HG03097 (cell line): Measurements from ENCODE around the gene ADH1A.
"Not testable (repeated sequence)": the region's sequence is repeated elsewhere in the genome, so short reads cannot be mapped to it uniquely, and the experiment has no call there.

ENCODE experiments used
- ATAC-seq: cut with Tn5 transposase; IDR thresholded peaks from one replicate; pipeline ENCODE4 v1.9.1; 2021; ENCODE audit not compliant: unreplicated experiment, low FRiP score

The ADH1A gene

DNA sequence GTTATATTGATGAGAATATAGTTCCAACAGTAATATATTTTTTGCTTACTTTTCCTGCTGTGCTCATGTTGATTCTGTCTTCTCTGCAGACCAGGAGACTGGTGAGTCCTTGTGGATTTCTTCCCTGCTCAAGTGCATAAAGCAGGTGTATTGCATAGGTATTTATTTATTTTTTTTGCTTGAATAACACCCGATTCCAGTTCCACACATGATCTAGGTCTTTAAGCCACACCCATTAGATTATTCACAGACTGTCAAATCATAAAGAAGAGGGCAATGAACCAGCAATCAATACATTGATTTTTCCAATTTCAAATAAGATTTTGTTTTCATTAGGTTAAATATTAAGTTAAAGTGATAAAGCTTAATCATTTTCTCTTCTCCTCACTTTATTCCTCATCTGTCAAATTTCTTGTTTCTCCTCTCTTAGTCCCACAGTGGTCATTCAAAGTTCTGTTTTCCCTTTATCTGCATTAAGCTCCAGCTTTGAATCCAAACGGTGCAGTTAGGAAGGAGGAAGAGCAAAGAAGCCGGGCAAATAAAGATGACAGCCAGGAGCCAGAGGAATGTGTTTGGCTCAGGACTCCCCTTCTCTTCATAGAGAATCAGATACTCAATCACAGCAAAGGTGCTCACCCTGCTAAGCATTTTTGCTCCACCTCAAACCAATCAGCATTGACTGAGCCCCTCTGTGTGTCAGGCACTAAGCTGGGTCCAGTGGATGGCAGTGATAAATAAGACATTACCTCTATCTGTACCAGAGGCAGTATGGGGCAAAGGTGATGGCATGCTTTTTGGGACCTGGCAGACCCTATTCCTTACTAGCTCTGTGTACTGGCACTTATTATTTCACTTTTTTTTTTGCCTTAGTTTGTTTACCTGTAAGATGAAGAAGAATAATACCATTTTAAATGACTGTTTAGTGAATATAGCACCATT, at the start of gene ADH1A:
Gene ADH1A (minus strand): TSS at position 138 of the 939 bp plus-strand sequence. CDS start 71 bp downstream, at position 67.
- no peak for ATAC-seq

DNA sequence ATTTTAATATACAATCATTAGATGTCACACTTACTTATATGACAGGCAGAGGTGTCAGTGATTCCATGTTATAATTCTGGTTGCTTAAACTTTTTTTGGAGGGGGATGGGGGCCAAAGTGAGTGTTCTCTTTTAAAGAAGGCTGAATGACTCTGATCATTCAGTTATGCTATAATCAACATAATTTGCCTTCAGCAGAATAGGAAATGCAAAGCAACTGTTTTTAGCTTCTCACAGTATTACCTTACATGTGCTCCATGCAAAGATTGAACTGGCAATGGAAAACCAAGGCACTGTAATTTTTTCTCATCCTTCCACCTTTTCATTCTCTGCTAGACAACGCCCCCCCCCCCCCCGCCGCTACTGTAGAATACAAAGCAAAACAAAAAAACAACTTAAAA, 48.4 kb upstream of the ADH1A start:
- ATAC-seq: no peak

DNA sequence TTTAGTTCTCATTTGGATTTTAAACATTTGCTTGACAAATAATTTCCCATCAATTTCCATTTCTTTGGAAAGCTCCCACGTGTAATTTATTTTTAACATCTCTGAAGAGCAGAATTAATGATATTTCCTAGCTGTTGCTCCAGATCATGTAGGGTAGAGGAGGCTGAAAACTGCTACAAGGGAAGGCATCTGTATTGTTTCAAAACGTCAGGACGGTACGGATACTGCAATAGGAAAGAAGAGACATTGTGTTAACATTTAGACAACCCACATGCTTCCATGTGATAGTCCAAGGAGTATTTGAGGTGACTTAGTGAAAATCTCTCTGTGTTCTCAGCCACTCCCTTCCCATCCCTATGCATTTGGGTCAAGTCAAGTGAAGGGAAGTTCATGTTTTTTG, 45.8 kb upstream of the ADH1A start:
- ATAC-seq: no peak

DNA sequence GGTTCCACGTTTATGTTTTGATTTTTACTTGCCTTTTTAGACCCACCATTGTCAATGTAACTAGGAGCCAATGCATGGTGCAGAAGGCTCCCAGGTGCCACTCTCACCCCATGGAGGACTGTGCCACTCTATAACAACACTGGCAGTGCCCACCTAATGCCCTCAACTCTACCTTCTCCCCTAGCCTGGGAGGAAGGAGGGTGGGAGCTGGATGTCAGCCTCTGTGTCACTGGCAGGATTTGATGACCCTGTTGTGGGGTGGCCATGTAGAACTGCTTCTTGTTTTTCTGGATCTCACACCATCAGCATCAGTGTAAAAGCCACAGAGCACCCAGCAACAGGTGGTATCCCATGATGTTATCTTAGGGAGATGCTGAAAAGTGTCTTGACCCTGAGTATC, 44.1 kb upstream of the ADH1A start:
- ATAC-seq: no peak

DNA sequence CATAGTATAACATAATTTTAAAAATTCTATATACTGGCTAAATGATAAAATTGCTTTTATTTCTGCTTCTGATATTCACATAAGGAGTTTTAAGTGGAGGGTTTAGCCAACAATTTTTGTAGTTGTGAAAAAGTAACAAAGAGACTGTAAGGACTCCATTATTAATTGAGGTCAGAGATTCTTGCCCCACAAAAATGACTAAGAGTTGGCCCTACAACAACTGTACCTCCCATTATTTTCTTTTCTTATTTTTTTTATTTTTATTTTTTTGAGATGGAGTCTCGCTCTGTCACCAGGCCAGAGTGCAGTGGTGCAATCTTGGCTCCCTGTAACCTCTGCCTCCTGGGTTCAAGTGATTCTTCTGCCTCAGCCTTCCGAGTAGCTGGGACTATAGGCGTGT, 39.9 kb upstream of the ADH1A start:
- ATAC-seq: no peak

DNA sequence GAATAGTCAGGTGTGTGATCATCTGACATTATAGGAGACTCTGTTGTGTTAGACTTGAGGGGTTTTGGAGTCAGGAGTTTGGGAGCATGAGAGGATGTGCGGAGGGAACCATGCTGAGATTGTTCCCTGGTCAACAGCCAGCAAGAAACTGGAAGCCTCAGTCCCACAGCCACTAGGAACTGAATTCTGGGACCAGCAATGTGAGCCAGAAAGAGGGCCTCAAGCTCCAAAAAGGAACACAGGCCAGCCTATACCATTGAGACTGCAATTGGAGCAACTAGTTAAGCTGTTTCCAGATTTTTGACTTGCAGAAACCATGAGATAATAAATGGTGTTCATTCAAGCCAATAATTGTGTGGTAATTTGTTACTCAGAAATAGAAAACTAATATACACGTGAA, 39.1 kb upstream of the ADH1A start:
- no peak for ATAC-seq

DNA sequence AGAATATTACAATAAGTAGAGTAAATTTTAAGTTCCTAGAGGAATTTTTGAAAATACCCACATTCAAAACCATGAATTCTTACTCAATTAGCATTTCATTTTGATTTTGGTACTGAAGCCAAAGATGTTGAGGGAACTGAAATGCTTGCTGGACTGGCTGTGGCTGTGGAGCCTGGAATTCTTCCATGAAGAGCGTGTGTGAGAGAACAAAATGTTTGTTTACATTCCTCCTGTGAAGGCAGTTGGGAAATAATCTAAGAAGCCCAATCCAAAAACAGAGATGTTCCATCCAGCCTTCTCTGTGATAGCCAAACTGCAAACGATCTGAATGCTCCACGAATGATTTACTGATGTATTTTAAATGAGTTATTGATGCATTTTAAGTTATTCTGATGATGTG, 34.2 kb upstream of the ADH1A start:
- ATAC-seq: no peak

DNA sequence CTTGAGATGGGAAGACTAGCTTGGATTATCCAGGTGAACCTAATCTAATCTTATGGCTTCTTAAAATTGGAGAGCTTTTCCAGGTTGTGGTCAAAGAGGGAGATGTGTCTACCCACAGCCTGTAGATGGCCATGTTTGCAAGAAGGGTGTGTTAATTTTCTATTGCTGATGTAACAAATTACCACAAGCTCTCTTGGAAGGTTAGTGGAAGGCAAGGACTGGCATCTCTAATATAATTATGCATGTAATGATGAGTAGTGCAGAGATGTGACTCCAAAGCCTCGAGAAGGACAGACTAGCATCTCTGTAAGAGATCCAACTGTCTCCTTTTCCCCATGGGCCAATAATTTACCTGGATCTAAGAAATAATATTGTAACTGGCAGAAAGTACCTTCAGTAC, 33.6 kb upstream of the ADH1A start:
- ATAC-seq: no peak

DNA sequence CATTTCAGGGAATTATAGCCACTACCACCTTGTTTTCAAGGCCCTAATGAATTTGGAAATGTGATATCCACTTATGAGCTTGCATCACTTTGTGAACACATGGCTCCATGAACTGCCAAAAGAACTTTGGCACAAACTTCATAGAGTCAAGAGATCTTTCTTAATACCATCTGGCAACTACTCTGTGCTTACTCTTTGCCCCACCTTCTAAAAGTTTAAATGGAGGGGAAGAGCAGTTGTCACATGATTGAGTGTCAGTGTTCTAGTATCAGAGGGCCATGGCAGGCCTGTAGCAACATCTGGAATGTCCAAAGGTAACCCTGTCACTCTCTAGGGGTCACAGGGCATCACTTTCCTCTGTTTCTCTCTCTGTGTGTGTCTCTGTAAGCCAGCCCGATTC, 33.0 kb upstream of the ADH1A start:
- ATAC-seq: no peak

DNA sequence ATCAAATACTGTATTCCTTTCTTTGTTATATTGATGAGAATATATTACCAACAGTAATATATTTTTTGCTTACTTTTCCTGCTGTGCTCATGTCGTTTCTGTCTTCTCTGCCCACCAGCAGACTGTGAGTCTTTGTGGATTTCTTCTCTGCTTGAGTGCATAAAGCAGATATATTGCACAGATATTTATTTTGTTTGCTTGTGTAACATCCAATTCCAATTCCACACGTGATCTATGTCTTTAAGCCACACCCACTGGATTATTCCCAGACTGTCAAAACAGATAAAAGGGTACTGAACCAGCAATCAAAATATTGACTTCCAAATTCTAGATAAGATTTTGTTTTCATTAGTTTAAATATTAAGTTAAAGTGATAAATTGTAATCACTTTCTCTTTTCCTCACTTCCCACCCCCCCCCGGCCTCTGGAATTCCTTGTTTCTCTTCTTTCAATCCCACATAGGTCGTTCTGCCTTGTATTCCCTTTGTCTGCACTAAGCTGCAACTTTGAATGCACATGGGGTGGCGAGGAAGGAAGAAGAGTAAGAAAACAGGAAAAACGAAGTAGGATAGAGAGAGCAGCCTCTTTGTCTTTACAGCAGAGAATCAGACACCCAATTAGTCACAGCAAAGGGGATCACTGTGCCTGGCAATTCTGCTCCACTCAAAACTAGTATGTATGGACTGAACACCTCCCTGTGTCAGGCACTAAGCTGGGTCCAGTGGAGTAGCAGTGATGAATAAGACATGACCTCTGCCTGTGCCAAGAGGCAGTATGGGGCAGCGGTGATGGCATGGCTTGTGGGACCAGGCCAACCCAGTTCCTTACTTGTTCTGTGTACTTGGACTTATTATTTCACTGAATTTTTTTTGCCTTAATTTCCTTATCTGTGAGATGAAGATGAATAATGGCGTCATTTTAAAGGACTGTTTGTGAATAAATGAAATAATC, 30.7 kb upstream of the ADH1A start, which contains the start of gene ADH1B:
Gene ADH1B (minus strand): TSS at position 161 of the 951 bp plus-strand sequence. CDS start 70 bp downstream, at position 91.
- no peak for ATAC-seq

DNA sequence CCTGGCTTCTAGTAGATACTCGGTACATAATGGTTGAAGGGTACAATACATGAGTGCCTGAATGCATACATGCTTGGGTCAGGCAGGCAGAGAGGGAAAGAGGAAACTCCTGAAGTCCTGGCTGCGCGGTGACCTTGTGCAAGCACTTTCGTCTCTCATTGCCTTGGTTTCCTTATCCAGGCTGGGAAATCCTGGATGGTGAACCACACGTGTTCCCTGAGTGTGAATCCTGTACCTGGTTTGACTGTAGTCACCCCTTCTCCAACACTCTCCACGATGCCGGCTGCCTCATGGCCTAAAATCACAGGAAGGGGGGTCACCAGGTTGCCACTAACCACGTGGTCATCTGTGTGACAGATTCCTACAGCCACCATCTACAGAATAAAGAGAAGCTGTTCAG, 27.0 kb upstream of the ADH1A start:
- not testable (repeated sequence) for ATAC-seq

DNA sequence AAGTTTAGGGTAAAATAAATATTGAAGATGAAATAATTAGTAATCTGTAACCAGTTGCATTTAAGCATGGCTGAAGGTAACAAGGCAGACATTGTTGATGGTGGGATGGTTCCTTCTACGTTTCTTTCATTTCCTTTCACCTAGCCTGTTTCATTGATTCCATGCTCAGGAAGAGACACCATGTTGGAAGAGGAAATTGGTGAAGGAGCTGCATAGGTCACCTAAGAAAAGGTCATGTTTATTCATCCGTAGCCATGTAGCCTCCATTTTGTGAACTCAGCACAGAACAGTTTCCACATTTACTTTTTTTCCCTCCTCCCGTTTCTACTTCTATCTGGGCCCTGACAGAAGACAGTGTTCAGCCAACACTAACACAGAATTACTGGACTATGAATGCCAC, 26.6 kb upstream of the ADH1A start:
- no peak for ATAC-seq

DNA sequence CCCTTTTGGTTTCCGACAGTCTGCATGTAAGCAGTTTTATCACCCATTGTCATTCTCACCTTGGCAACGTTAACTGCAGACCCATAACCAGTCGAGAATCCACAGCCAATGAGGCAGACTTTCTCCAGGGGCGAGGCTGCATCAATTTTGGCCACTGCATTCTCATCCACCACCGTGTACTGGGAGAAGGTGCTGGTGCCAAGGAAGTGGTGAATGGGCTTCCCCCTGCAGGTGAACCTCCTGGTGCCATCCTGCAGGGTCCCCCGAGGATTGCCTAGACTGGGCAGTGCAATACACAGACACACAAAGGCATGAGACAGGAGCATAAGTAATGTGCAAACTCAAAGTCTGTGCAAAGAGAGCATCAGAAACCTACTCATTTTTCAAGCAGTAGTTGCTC, 25.1 kb upstream of the ADH1A start:
- ATAC-seq: no peak

DNA sequence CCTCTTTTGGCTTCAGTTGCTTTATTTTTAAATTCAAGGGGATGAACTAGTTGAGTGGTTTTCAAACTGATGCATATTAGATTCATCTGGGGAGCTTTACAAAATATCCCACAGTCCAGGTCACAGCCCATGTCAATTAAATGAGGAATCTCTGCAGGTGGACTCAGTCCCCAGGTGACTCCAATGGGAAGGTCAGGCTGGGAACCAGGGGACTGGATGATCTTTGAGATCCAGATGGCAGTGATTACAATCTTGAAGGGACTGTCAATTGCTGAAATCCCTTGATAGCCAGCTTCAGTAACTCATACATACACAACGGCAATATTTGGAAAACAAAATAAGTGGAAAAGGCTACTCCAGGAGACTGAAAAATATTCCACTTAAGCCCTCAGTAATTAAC, 23.4 kb upstream of the ADH1A start:
- no peak for ATAC-seq

DNA sequence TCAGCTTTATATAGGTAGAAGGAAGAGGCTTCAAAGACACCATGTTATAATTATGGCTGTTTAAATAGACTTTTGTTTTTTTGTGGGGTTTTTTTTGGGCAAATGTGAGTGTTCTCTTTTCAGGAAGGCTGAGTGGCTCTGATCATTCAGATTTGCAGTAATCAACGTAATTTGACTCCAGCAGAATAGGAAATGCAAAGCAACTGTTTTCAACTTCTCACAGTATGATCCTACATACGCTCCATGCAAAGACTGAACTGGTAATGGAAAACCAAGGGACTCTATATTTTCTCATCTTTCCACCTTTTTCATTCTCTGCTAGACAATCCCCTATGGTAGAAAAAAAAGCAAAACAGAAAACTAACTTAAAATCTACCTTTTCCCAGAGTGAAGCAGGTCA, 19.6 kb upstream of the ADH1A start:
- ATAC-seq: no peak

DNA sequence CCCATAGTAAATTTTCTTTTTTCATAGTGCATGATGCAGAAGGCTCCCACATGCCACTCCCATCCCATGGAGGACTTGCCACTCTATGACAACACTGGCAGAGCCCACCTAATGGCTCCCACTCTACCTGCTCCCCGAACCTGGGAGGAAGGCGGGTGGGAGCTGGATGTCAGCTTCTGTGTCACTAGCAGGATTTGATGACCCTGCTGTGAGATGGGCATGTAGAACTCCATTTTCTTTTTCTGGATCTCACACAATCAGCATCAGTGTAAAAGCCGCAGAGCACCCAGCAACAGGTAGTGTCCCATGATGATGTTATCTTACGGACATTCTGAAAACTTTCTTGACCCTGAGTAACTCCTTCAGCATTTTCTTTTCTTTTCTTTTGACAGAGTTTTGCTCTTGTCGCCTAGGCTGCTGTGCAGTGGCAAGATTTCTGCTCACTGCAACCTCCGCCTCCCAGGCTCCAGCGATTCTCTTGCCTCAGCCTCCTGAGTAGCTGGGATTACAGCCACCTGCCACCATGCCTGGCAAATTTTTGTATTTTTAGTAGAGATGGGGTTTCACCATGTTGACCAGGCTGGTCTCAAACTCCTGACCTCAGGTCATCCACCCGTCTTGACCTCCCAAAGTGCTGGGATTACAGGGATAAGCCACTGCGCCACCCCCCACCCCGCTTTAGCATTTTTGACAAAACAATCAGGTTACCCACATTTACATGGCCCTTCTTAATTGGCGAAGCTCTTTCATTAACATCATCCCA, 15.0 kb upstream of the ADH1A start:
- no peak for ATAC-seq

DNA sequence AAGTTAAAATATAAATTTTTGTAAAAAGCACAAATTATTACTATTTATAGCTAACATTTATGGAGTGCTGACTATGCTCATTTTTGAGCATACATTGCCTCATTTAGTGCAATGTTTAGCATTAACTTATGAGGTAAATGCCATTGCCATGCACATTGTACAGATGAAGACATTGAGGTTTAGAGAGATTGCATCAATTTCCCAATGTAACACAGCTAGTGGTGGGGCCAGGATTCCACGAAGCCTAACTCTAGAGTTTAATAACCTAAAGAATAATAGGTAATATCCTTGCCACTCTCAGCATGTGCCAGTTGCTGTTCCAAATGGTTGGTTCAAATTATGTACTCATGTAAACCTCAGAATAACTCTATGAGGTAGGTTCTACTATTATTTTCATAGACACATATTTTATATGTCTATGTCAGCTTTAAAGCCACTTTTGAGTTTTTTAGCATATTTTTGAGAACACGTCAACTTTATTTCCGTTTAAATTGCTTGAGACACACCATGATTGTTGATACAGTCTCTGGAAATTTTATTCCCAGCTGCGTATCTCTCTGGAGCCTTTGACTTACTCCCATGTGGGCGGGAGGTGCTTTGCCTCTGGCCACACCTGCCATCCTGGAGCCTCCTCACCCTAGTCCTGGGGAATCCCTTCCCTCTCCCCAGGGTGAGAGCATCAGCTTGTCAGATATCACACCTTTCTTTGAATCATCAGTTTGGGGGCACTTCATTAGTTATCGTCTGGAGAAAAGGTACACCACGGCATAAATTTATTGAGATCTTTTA, 10.8 kb upstream of the ADH1A start:
- ATAC-seq: no peak

DNA sequence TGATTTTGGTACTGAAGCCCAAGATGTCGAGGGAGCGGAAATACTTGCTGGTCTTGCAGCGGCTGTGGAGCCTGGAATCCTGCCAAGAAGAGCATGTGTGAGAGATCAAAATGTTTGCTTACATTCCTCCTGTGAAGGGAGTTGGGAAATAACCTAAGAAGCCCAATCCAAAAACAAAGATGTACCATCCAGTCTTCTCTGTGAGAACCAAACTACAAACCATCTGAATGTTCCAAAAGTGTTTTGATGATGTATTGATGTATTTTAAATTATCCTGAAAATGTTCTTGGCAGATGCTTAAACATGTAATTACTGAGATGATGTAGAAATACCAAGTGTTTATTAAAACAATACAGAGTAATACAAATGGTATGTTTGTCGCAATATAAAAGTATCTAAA, 10.1 kb upstream of the ADH1A start:
- ATAC-seq: no peak

DNA sequence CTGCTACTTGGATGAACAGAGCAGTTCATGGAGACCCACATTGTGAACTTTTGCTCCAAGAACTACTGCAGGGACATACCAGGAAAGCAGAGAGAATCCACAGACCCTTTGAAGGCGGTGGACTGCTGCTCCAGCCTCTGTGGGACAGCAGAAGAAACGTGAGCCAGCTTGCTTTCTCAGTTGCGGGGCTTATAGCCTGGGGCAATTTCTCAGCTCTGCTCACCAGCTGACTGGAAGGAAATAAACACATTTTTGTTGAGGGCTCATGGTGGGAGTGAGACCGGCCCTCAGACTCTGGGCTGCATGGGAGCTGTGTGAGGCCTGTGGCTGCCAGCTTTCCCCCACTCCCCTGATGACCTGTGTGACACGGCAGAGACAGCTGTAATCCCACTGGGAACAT, 2.6 kb upstream of the ADH1A start:
- no peak for ATAC-seq

DNA sequence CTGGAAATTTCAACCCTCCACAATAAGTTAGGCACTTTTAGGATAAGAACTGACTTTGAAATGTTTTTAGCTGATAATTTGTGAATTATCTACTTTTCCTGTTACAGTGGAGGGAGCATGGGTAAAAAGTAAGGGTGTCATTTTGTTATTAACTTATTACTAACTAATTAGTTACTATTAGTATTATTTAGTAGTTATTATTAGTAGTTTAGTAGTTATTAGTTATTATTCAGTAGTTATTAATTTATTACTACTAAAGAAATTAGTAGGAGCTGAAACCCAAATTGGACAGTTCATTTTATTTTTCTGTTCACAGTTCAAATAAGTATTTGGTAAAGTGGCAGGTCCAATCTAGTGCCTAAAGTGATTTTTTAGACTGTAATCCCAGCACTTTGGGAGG, 5.4 kb downstream of the ADH1A start:
- no peak for ATAC-seq
